Kidney (tissue), 14 donors: ENCODE results near the gene GRAP. TPM values are rescaled to one million over a fixed set of nuclear protein-coding genes. Genes with fewer than 3 reads are reported as not detected.

Experiments used
- DNase-seq, 5 donors: peaks; one replicate each; pipeline ENCODE4 v3.0.0-alpha.2; 2013 to 2020
- FAIRE-seq: peaks from 2 replicates; lab custom pipeline; 2012; peaks lifted over from hg19 to GRCh38; lab: Jason Lieb, UNC
- H3K27ac ChIP-seq, 2 donors: one replicate each; pipeline ENCODE4 v1.7.0; 2013; ENCODE audit warnings: low read depth in 2 of 2, low read length in 2 of 2, inconsistent platforms in 1 of 2
- H3K27me3 ChIP-seq: one replicate; pipeline ENCODE4 v1.7.1; 2013; ENCODE audit warnings: low read length, inconsistent platforms; ENCODE audit not compliant: control insufficient read depth, insufficient read depth
- H3K36me3 ChIP-seq, 3 donors: one replicate each; pipeline versions ENCODE4 v1.7.0 to v1.7.1; 2013; ENCODE audit warnings: low read length in 3 of 3, control low read depth in 1 of 3, inconsistent platforms in 1 of 3; ENCODE audit not compliant: insufficient read depth in 3 of 3, control insufficient read depth in 2 of 3
- H3K4me1 ChIP-seq, 3 donors: one replicate each; pipeline versions ENCODE4 v1.7.0 to v1.7.1; 2013; ENCODE audit warnings: low read length in 3 of 3, inconsistent platforms in 1 of 3, low read depth in 1 of 3; ENCODE audit not compliant: control insufficient read depth in 2 of 3, insufficient read depth in 2 of 3
- H3K4me3 ChIP-seq, 3 donors: one replicate each; pipeline versions ENCODE4 v1.7.0 to v1.8.1; 2013; ENCODE audit warnings: low read length in 3 of 3, control low read depth in 1 of 3, inconsistent platforms in 1 of 3
- H3K9ac ChIP-seq, 3 donors: one replicate each; pipeline versions ENCODE4 v1.7.0 to v1.7.1; 2013; ENCODE audit warnings: low read length in 3 of 3, control low read depth in 1 of 3, inconsistent platforms in 1 of 3
- H3K9me3 ChIP-seq, 3 donors: one replicate each; pipeline versions ENCODE4 v1.7.0 to v1.7.1; 2013; ENCODE audit warnings: low read length in 3 of 3, control low read depth in 1 of 3, inconsistent platforms in 1 of 3; ENCODE audit not compliant: control insufficient read depth in 2 of 3, insufficient read depth in 1 of 3
- CTCF ChIP-seq: IDR thresholded peaks from 3 replicates; pipeline ENCODE4 v1.5.1; 2012; ENCODE audit warnings: mild to moderate bottlenecking, moderate library complexity, borderline replicate concordance; ENCODE audit not compliant: insufficient read depth; ENCODE audit errors: extremely low read depth
- intact Hi-C: fragments of 100-400 bp; cut with DNase I; formaldehyde crosslinking; loops from one replicate; pipeline ENCODE4 v1.11.1; 2022
- polyA plus RNA-seq: library from polyadenylated mRNA; stranded (reverse); fragments of 350-450 nt; fragmentation: Illumina TruSeq; extraction: RNeasy Lipid Tissue Mini Kit (QIAGEN cat#74804); gene quantifications from one replicate; pipeline ENCODE4 v1.2.3, GENCODE V29; 2014; ENCODE audit warnings: low read depth, low replicate concordance; ENCODE audit not compliant: insufficient read depth
- total RNA-seq: library from RNA; stranded (reverse); fragmentation: NEBNext Ultra II Directional; extraction: Animal tissue kit (Norgen Biotek cat#: 25700); gene quantifications from one replicate; pipeline ENCODE4 v1.2.1, GENCODE V29; 2021
- donor health status: control.
- donor health status: control.
- donor health status: control.
- donor health status: control.
- donor health status: control.
- donor health status: DM: yes; HTN: yes; CAD: no.
- donor health status: Normal renal cell carcinoma (clear cell type).

The GRAP gene
- total and polyA plus RNA-seq, 2 donors from 2014 or later, result 7.0 to 8.4 TPM

GRCh38 chr17:19014628-19015215, 32.0 kb downstream of the GRAP start:
- no peak for FAIRE-seq

GRCh38 chr17:19013806-19014627, 32.7 kb downstream of the GRAP start:
- Histone ChIP-seq H3K27ac (no peak overlapping the region), H3K4me1 (no peaks in the 10 kb centered on the region), H3K9ac (no peak overlapping the region), H3K27me3 (no peaks in the 10 kb centered on the region), H3K4me3 (no peak overlapping the region), H3K9me3 (no peaks in the 10 kb centered on the region), H3K36me3 (no peaks in the 10 kb centered on the region)
- no peak for TF ChIP-seq CTCF
- DNase-seq (peak in 1 of 5 donors; percentile 29), FAIRE-seq (no peak)
- intact Hi-C loops, result no loop called here

More at GRCh38 chr17:19014628-19015215, 32.0 kb downstream of the GRAP start:
- intact Hi-C loops, result no loop called here
- no peaks in the 10 kb centered on the region for H3K36me3 ChIP-seq
- H3K4me3 ChIP-seq, result no peak overlapping the region
- H3K27ac ChIP-seq, result no peak overlapping the region
- peak in 1 of 5 donors; percentile 69 for DNase-seq
- no peak for TF ChIP-seq CTCF
- no peaks in the 10 kb centered on the region for H3K4me1 ChIP-seq
- no peaks in the 10 kb centered on the region for H3K9me3 ChIP-seq
- H3K27me3 ChIP-seq, result no peaks in the 10 kb centered on the region
- H3K9ac ChIP-seq, result no peak overlapping the region

GRCh38 chr17:19013226-19013625, 33.5 kb downstream of the GRAP start:
- no peak overlapping the region for H3K4me3 ChIP-seq
- no peak overlapping the region for H3K9ac ChIP-seq
- no peaks in the 10 kb centered on the region for H3K27me3 ChIP-seq
- no peak for TF ChIP-seq CTCF
- DNase-seq (peak in 1 of 5 donors; percentile 53), FAIRE-seq (no peak)
- no peaks in the 10 kb centered on the region for H3K4me1 ChIP-seq
- intact Hi-C loops, result no loop called here
- H3K9me3 ChIP-seq, result no peaks in the 10 kb centered on the region
- H3K27ac ChIP-seq, result no peak overlapping the region
- H3K36me3 ChIP-seq, result no peaks in the 10 kb centered on the region
